H1 (cell line): Measurements from ENCODE around the gene ZP2. TPM values are rescaled to one million over a fixed set of nuclear protein-coding genes. Genes with fewer than 3 reads are reported as not detected.

Experiments
- polyA plus RNA-seq, 7 experiments: library from polyadenylated mRNA; depleted of rRNA in 3 of 7; stranded (reverse) in 5 of 7; unstranded in 2 of 7; fragments of >200 nt in 5 of 7; fragments of 200-250 nt in 2 of 7; gene quantifications; 1 replicate in 5 of 7; 2 replicates in 1 of 7; 4 replicates in 1 of 7; pipeline versions ENCODE4 v1.2.1 to v1.2.3, GENCODE V29; 2011 to 2013; ENCODE audit warnings: missing spikeins in 2 of 7, mixed read lengths in 2 of 7
- total RNA-seq: library from RNA; stranded (reverse); fragmentation: NEBNext Ultra II Directional; extraction: Animal tissue kit (Norgen Biotek cat#: 25700); gene quantifications from 2 replicates; pipeline ENCODE4 v1.2.1, GENCODE V29; 2021

The ZP2 gene
- total and polyA plus RNA-seq, 2 of the 8 experiments (the other 6 are each of a cell fraction or from before 2014, with no cell fraction given), result not detected

Other genes starting within 250 kb of the ZP2 start
- 0.71 and 0.78 TPM in 2 replicates for gene DNAH3, start 60.7 kb downstream of the ZP2 start, total RNA-seq
- 0.57 and 0.67 TPM in 2 replicates for gene DNAH3, start 60.7 kb downstream of the ZP2 start, polyA plus RNA-seq (2011; rRNA removed)
- gene LDAF1, start 52.9 kb downstream of the ZP2 start, total RNA-seq, result 29.1 and 32.4 TPM in 2 replicates
- 26.1 and 34.2 TPM in 2 replicates for gene LDAF1, start 52.9 kb downstream of the ZP2 start, polyA plus RNA-seq (2011; rRNA removed)
- gene ANKS4B, start 22.1 kb upstream of the ZP2 start, total RNA-seq, result 0.13 and 0.15 TPM in 2 replicates
- gene ANKS4B, start 22.1 kb upstream of the ZP2 start, polyA plus RNA-seq (2011; rRNA removed), result 0.05 and 0.06 TPM in 2 replicates
- gene CRYM, start 66.7 kb upstream of the ZP2 start, total RNA-seq, result 12.9 and 14.3 TPM in 2 replicates
- gene CRYM, start 66.7 kb upstream of the ZP2 start, polyA plus RNA-seq (2011; rRNA removed), result 40.4 and 47.3 TPM in 2 replicates